CD14-positive monocyte (primary cell): ENCODE results near the gene PLXNA4. TPM values are rescaled to one million over a fixed set of nuclear protein-coding genes. Genes with fewer than 3 reads are reported as not detected.

Source experiments
- DNase-seq, 3 donors: peaks; one replicate each; pipeline ENCODE4 v3.0.0-alpha.2; 2011 to 2022
- H2AFZ ChIP-seq: 2 replicates; pipeline ENCODE4 v1.6.0; 2012; ENCODE audit warnings: mild to moderate bottlenecking, low read depth, low read length, inconsistent platforms; ENCODE audit not compliant: insufficient read depth, poor library complexity, severe bottlenecking
- H3K27ac ChIP-seq, 2 donors: 1 replicate in 1 of 2; 2 replicates in 1 of 2; pipeline ENCODE4 v1.5.1; 2012 to 2013; ENCODE audit warnings: low read length in 2 of 2, control low read depth in 1 of 2, inconsistent platforms in 1 of 2, low read depth in 1 of 2, mild to moderate bottlenecking in 1 of 2
- H3K27me3 ChIP-seq, 2 donors: one replicate each; pipeline versions ENCODE4 v1.6.0 to v1.6.1; 2011 to 2013; ENCODE audit warnings: low read length in 2 of 2; ENCODE audit not compliant: control insufficient read depth in 2 of 2, insufficient read depth in 2 of 2
- H3K36me3 ChIP-seq, 2 donors: replicated peaks in 1 of 2; 1 replicate in 1 of 2; 2 replicates in 1 of 2; pipeline versions ENCODE4 v1.5.1 to v1.6.1; 2012 to 2013; ENCODE audit warnings: low read length in 2 of 2, control low read depth in 1 of 2, inconsistent platforms in 1 of 2, mild to moderate bottlenecking in 1 of 2; ENCODE audit not compliant: insufficient read depth in 2 of 2, control insufficient read depth in 1 of 2
- H3K4me1 ChIP-seq, 2 donors: 1 replicate in 1 of 2; 2 replicates in 1 of 2; pipeline versions ENCODE4 v1.5.1 to v1.6.1; 2012 to 2013; ENCODE audit warnings: low read length in 2 of 2, control low read depth in 1 of 2, inconsistent platforms in 1 of 2, mild to moderate bottlenecking in 1 of 2, moderate library complexity in 1 of 2; ENCODE audit not compliant: insufficient read depth in 2 of 2, control insufficient read depth in 1 of 2
- H3K4me2 ChIP-seq: replicated peaks from 2 replicates; pipeline ENCODE3; 2012; ENCODE audit warnings: low read length, moderate library complexity, mild to moderate bottlenecking; ENCODE audit not compliant: poor library complexity, severe bottlenecking; ENCODE audit errors: extremely low read depth
- H3K4me3 ChIP-seq, 3 experiments: fragments of 200-600 bp in 1 of 3; sonication (generic) in 1 of 3; replicated peaks in 1 of 3; 1 replicate in 2 of 3; 2 replicates in 1 of 3; pipeline ENCODE4 v1.5.1; 2011 to 2013; ENCODE audit warnings: low read length in 3 of 3, mild to moderate bottlenecking in 3 of 3, control low read depth in 2 of 3, low read depth in 2 of 3, inconsistent platforms in 1 of 3, moderate library complexity in 1 of 3
- H3K79me2 ChIP-seq: 2 replicates; pipeline ENCODE4 v1.6.0; 2012; ENCODE audit warnings: mild to moderate bottlenecking, control low read depth, inconsistent platforms, low read length, moderate library complexity; ENCODE audit not compliant: insufficient read depth
- H3K9ac ChIP-seq: 2 replicates; pipeline ENCODE4 v1.6.0; 2017; ENCODE audit warnings: low read length, mild to moderate bottlenecking; ENCODE audit not compliant: insufficient read depth, poor library complexity, severe bottlenecking
- H3K9me3 ChIP-seq, 2 donors: replicated peaks in 1 of 2; 1 replicate in 1 of 2; 2 replicates in 1 of 2; pipeline versions ENCODE4 v1.5.1 to v1.6.1; 2012 to 2013; ENCODE audit warnings: low read length in 2 of 2, control low read depth in 1 of 2; ENCODE audit not compliant: control insufficient read depth in 1 of 2, insufficient read depth in 1 of 2
- H4K20me1 ChIP-seq: 2 replicates; pipeline ENCODE4 v1.6.0; 2012; ENCODE audit warnings: mild to moderate bottlenecking, low read length, control low read depth, moderate library complexity; ENCODE audit not compliant: insufficient read depth
- H3K27ac Mint-ChIP-seq, 7 donors: one replicate each; pipeline ENCODE4 v1.8.0; 2020; ENCODE audit warnings: mild to moderate bottlenecking in 7 of 7, mixed read lengths in 7 of 7, moderate library complexity in 6 of 7, inconsistent platforms in 2 of 7
- H3K27me3 Mint-ChIP-seq, 3 donors: one replicate each; pipeline ENCODE4 v1.8.0; 2021 to 2022; ENCODE audit warnings: low read depth in 3 of 3, mild to moderate bottlenecking in 3 of 3, mixed read lengths in 3 of 3, moderate library complexity in 3 of 3, inconsistent platforms in 1 of 3
- H3K36me3 Mint-ChIP-seq, 2 donors: one replicate each; pipeline ENCODE4 v1.8.0; 2020; ENCODE audit warnings: mixed read lengths in 2 of 2, inconsistent platforms in 1 of 2, mild to moderate bottlenecking in 1 of 2
- H3K4me1 Mint-ChIP-seq: one replicate; pipeline ENCODE4 v1.8.0; 2020; ENCODE audit warnings: mild to moderate bottlenecking, mixed read lengths
- H3K4me3 Mint-ChIP-seq, 2 donors: one replicate each; pipeline ENCODE4 v1.8.0; 2020; ENCODE audit warnings: mild to moderate bottlenecking in 2 of 2, mixed read lengths in 2 of 2, moderate library complexity in 1 of 2
- H3K9me3 Mint-ChIP-seq, 7 donors: one replicate each; pipeline ENCODE4 v1.8.0; 2020 to 2022; ENCODE audit warnings: mixed read lengths in 7 of 7, mild to moderate bottlenecking in 6 of 7, moderate library complexity in 6 of 7, inconsistent platforms in 2 of 7
- whole genome bisulfite sequencing: methylation state at CpG from one replicate; pipeline ENCODE4 v1.1.5; 2013; ENCODE audit warnings: missing lambda C conversion rate; ENCODE audit not compliant: insufficient coverage; 5-methylcytosine and 5-hydroxymethylcytosine counted together
- intact Hi-C, 2 donors: fragments of 100-400 bp; cut with micrococcal nuclease; formaldehyde crosslinking; loops; one replicate each; pipeline versions ENCODE4 v1.15.0 to v1.15.1; 2023
- polyA plus RNA-seq, 3 donors: library from polyadenylated mRNA; depleted of rRNA in 1 of 3; unstranded in 2 of 3; stranded (reverse) in 1 of 3; fragments of 300-500 nt in 2 of 3; fragments of >200 nt in 1 of 3; fragmentation: Illumina TruSeq in 2 of 3; gene quantifications; 1 replicate in 2 of 3; 2 replicates in 1 of 3; pipeline ENCODE4 v1.2.3, GENCODE V29; 2012 to 2021
- TF ChIP-seq, protein P1 (sequence below): fragments of 200-600 bp; IDR thresholded peaks from one replicate; pipeline ENCODE4 v1.8.0; 2022; ENCODE audit warnings: antibody characterized with exemption, mild to moderate bottlenecking

The PLXNA4 gene
- polyA plus RNA-seq, 3 donors: not detected

DNA sequence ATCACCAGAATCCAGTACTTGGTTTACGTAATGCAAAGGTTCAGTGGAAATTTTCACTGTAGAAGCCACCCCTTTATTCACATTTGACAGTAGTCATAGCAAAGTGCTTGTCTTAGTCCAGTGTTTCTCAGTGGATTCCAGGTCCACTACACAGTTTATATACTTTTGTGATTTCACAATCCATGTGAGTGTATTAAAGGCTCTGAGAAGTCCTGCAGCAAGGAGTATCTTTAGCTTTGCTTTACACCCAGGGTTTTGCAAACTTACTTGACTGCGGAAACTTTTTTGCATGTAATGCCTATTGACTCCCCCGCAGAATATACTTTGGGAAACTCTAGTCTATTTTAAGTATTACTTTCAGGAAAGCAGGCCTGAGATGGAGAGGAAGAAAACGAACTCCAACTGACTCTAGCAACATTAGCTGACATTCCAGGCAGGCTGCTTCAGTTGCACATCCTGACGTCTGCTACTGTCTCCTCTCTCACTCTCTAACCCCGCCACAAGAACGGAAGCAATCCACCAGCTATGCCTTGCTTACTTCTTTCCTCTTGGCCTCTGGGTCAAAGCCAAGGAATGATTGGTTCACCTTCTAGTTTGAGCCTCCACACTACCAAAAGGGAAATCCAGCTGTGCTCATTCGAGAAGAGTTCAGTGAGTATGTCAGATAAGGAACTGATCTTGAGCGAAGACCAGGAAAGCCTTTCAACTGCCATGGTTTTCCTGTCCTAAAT, 6.2 kb downstream of the PLXNA4 start:
- H3K4me1 ChIP-seq: no peaks in the 10 kb centered on the region
- Mint-ChIP-seq H3K4me3 (peak overlapping the region in 1 of 2 donors; percentile 1), H3K27ac (no peak overlapping the region), H3K9me3 (peaks cover 0 to 7% (median 0%) of the 10 kb centered on the region in 7 donors), H3K36me3 (peaks cover 0 to 3% of the 10 kb centered on the region in 2 donors), H3K4me1 (no peaks in the 10 kb centered on the region), H3K27me3 (peaks cover 55 to 73% (median 65%) of the 10 kb centered on the region in 3 donors)
- H3K79me2 ChIP-seq: no peaks in the 10 kb centered on the region
- no peak for DNase-seq
- H3K9ac ChIP-seq: no peak overlapping the region
- H3K4me3 ChIP-seq: no peak overlapping the region
- H3K27ac ChIP-seq: no peak overlapping the region
- H3K36me3 ChIP-seq: no peaks in the 10 kb centered on the region
- no peak overlapping the region for H3K4me2 ChIP-seq
- H2AFZ ChIP-seq: no peak overlapping the region
- peaks cover 56 to 72% of the 10 kb centered on the region in 2 donors for H3K27me3 ChIP-seq
- intact Hi-C loops: no loop called here
- 0% methylated on average over 2 of the region's 9 CpGs for WGBS
- peaks cover 0 to 24% of the 10 kb centered on the region in 2 donors for H3K9me3 ChIP-seq
- H4K20me1 ChIP-seq: no peaks in the 10 kb centered on the region
- TF ChIP-seq, protein P1, sequence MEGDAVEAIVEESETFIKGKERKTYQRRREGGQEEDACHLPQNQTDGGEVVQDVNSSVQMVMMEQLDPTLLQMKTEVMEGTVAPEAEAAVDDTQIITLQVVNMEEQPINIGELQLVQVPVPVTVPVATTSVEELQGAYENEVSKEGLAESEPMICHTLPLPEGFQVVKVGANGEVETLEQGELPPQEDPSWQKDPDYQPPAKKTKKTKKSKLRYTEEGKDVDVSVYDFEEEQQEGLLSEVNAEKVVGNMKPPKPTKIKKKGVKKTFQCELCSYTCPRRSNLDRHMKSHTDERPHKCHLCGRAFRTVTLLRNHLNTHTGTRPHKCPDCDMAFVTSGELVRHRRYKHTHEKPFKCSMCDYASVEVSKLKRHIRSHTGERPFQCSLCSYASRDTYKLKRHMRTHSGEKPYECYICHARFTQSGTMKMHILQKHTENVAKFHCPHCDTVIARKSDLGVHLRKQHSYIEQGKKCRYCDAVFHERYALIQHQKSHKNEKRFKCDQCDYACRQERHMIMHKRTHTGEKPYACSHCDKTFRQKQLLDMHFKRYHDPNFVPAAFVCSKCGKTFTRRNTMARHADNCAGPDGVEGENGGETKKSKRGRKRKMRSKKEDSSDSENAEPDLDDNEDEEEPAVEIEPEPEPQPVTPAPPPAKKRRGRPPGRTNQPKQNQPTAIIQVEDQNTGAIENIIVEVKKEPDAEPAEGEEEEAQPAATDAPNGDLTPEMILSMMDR: no peak

DNA sequence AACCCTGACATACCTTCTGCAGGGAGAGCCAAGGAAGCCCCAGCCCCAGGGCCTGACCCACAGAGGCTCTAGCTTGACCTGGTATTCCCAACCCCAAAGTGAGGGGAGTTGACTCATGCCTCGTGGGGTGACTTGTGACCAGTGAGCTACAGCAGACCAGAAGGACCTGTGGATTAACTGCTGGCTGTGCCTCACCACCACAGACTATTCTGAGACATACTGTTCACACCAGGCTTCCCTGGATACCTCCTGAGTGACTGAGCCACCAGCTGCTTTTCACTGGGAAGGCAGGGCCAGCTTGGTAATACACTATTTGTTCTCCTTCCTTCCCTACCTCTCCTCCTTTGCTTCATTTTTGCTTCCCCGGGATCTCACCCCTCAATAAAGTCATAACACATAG, 7.3 kb downstream of the PLXNA4 start:
- Histone ChIP-seq H3K27ac (no peak overlapping the region), H3K79me2 (no peaks in the 10 kb centered on the region), H3K4me1 (no peaks in the 10 kb centered on the region), H3K4me3 (no peak overlapping the region), H4K20me1 (no peaks in the 10 kb centered on the region), H3K36me3 (no peaks in the 10 kb centered on the region), H3K4me2 (no peak overlapping the region), H3K27me3 (peaks cover 46 to 62% of the 10 kb centered on the region in 2 donors), H2AFZ (no peak overlapping the region), H3K9ac (no peak overlapping the region), H3K9me3 (peaks cover 0 to 13% of the 10 kb centered on the region in 2 donors)
- no peak overlapping the region for H3K27ac Mint-ChIP-seq
- WGBS: 80% methylated on average over 1 of the region's 2 CpGs
- peaks cover 0 to 7% (median 0%) of the 10 kb centered on the region in 7 donors for H3K9me3 Mint-ChIP-seq
- H3K36me3 Mint-ChIP-seq: peaks cover 0 to 3% of the 10 kb centered on the region in 2 donors
- TF ChIP-seq, protein P1: no peak
- H3K4me1 Mint-ChIP-seq: no peaks in the 10 kb centered on the region
- DNase-seq: no peak
- peaks cover 47 to 72% (median 54%) of the 10 kb centered on the region in 3 donors for H3K27me3 Mint-ChIP-seq
- intact Hi-C loops: no loop called here
- H3K4me3 Mint-ChIP-seq: no peak overlapping the region
